NB4 (cell line): Measurements from ENCODE around the gene FBXO34.

ENCODE experiments used
- POLR2A ChIP-seq: IDR thresholded peaks from 2 replicates; pipeline ENCODE4 v1.6.1; 2011; ENCODE audit warnings: mild to moderate bottlenecking; ENCODE audit not compliant: insufficient read length; ENCODE audit errors: extremely low read depth
- TF ChIP-seq, protein P1 (sequence below): IDR thresholded peaks from one replicate; pipeline ENCODE4 v1.5.1; 2012; ENCODE audit warnings: low read depth, low read length
- TF ChIP-seq, protein P2 (sequence below): IDR thresholded peaks from 2 replicates; pipeline ENCODE4 v1.6.1; 2011; ENCODE audit warnings: low read depth, low read length

DNA sequence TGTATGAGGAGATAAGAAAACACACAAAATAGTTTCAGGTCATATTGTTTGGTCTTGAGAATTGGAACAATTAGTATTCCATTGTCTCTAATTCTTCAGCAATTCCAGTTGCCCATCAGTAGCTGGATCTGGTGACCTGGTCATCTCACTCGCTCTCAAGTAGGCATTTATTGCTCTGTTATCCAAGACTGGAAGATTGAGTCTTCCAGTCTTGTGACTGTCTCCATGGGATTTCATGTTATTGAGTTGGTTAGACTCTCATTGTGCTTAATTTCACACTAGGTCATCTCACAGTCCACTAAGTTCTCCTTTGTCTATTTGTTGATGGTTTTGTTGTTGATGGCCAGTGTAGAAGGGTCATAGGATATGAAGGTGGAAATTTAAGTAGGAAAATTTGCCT lies 47.5 kb downstream of the FBXO34 start:
- TF ChIP-seq, protein P1, sequence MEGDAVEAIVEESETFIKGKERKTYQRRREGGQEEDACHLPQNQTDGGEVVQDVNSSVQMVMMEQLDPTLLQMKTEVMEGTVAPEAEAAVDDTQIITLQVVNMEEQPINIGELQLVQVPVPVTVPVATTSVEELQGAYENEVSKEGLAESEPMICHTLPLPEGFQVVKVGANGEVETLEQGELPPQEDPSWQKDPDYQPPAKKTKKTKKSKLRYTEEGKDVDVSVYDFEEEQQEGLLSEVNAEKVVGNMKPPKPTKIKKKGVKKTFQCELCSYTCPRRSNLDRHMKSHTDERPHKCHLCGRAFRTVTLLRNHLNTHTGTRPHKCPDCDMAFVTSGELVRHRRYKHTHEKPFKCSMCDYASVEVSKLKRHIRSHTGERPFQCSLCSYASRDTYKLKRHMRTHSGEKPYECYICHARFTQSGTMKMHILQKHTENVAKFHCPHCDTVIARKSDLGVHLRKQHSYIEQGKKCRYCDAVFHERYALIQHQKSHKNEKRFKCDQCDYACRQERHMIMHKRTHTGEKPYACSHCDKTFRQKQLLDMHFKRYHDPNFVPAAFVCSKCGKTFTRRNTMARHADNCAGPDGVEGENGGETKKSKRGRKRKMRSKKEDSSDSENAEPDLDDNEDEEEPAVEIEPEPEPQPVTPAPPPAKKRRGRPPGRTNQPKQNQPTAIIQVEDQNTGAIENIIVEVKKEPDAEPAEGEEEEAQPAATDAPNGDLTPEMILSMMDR = no peak
- TF ChIP-seq POLR2A = no peak
- TF ChIP-seq, protein P2, sequence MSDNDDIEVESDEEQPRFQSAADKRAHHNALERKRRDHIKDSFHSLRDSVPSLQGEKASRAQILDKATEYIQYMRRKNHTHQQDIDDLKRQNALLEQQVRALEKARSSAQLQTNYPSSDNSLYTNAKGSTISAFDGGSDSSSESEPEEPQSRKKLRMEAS = no peak
